Liver (tissue), 3 donors: Measurements from ENCODE around the gene RAB38.

ENCODE experiments used
- ATF3 ChIP-seq: IDR thresholded peaks from 2 replicates; pipeline ENCODE4 v1.6.1; 2016; ENCODE audit warnings: antibody characterized with exemption
- CTCF ChIP-seq: fragments of 150-350 bp; IDR thresholded peaks from 2 replicates; pipeline ENCODE4 v1.5.1; 2017; ENCODE audit warnings: improper control_type of control experiment, low read depth, low read length; ENCODE audit not compliant: missing input control
- GABPA ChIP-seq, 2 donors: IDR thresholded peaks in 1 of 2; conservative IDR thresholded peaks in 1 of 2; 2 replicates each; pipeline ENCODE4 v1.6.1; 2016; ENCODE audit warnings: antibody characterized with exemption in 2 of 2, mild to moderate bottlenecking in 1 of 2, moderate library complexity in 1 of 2
- HNF4G ChIP-seq: IDR thresholded peaks from 2 replicates; pipeline ENCODE4 v1.6.1; 2016; ENCODE audit warnings: antibody characterized with exemption
- JUND ChIP-seq, 2 donors: IDR thresholded peaks; 2 replicates each; pipeline ENCODE4 v1.6.1; 2016; ENCODE audit warnings: antibody characterized with exemption in 2 of 2
- MAX ChIP-seq: IDR thresholded peaks from 2 replicates; pipeline ENCODE4 v1.6.1; 2016; ENCODE audit warnings: antibody characterized with exemption
- RAD21 ChIP-seq, 2 donors: IDR thresholded peaks; 2 replicates each; pipeline ENCODE4 v1.6.1; 2016; ENCODE audit warnings: antibody characterized with exemption in 2 of 2, mild to moderate bottlenecking in 2 of 2
- REST ChIP-seq: IDR thresholded peaks from 2 replicates; pipeline ENCODE4 v1.6.1; 2016; ENCODE audit warnings: antibody characterized with exemption, mild to moderate bottlenecking
- RXRA ChIP-seq, 2 donors: IDR thresholded peaks; 2 replicates each; pipeline ENCODE4 v1.6.1; 2017 to 2018; ENCODE audit warnings: antibody characterized with exemption in 2 of 2, mild to moderate bottlenecking in 1 of 2
- SP1 ChIP-seq: IDR thresholded peaks from 2 replicates; pipeline ENCODE4 v1.6.1; 2018; ENCODE audit warnings: antibody characterized with exemption, mild to moderate bottlenecking
- TAF1 ChIP-seq: conservative IDR thresholded peaks from 2 replicates; pipeline ENCODE4 v1.6.1; 2016; ENCODE audit warnings: antibody characterized with exemption, mild to moderate bottlenecking
- YY1 ChIP-seq: IDR thresholded peaks from 2 replicates; pipeline ENCODE4 v1.6.1; 2016; ENCODE audit warnings: antibody characterized with exemption, mild to moderate bottlenecking
- ZBTB33 ChIP-seq: IDR thresholded peaks from 2 replicates; pipeline ENCODE4 v1.6.1; 2016; ENCODE audit warnings: antibody characterized with exemption
- donor health status: healthy.
- donor health status: healthy.

- TF ChIP-seq ZBTB33 (no peak), CTCF (no peak), MAX (no peak), HNF4G (no peak), TAF1 (no peak), GABPA (IDR thresholded peaks at IDR 0.05 in 1 of 2, conservative IDR thresholded peaks at IDR 0.05 in 1 of 2) (no peak), JUND (IDR thresholded peaks at IDR 0.05) (no peak), SP1 (no peak), YY1 (no peak), REST (no peak), RAD21 (IDR thresholded peaks at IDR 0.05) (no peak), ATF3 (no peak), RXRA (IDR thresholded peaks at IDR 0.05) (no peak)
These were observed 37.1 kb upstream of the RAB38 start for GRCh38 chr11:88212300-88212699.
